GM12872 (cell line): Measurements from ENCODE around the gene TSNAXIP1.

Experiments
- CTCF ChIP-seq: IDR thresholded peaks from 3 replicates; pipeline ENCODE4 v1.5.1; 2011; ENCODE audit warnings: low read depth, mild to moderate bottlenecking, low read length, moderate library complexity; ENCODE audit not compliant: insufficient read depth

Gene TSNAXIP1

DNA sequence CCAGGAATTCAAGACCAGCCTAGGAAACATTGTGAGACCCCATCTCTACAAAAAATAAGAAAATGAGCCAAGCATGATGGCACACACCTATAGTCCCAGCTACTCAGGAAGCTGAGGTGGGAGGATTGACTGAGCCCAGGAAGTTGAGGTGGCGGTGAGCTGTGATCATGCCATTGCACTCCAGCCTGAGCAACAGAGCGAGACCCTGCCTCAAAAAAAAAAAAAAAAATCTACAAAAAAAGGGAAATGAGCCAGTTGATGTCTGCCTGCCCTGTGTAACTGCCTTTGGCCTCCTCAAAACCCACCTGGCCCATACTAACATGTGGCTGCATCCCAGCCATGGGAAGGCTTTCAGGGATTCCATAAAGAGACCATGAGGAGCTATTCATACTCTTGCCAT, 4.8 kb upstream of the TSNAXIP1 start:
- TF ChIP-seq CTCF = no peak

DNA sequence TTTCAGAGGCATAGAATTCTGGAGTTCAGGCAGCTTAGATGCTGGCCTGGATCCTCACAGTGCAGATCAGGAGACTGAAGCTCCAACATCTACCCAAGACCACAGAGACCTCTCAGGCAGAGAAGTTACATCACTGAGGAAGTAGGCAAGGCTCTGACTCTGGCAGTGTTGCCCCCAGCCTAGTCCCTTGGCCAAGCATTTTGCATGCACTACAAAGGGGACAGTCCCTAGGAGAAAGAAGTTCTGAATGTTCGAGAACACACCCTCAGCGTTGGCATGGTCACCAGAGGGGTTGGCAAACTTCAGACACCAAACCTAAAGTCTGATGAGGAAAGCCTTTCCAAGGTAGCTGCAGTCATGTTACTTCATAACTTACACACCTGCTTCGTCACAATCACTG, 2.8 kb upstream of the TSNAXIP1 start:
- TF ChIP-seq CTCF = no peak

- no peak for TF ChIP-seq CTCF
Measured at GRCh38 chr16:67804853-67805542, 1.7 kb upstream of the TSNAXIP1 start.

GRCh38 chr16:67805718-67806427, 816 bp upstream of the TSNAXIP1 start:
- TF ChIP-seq CTCF = no peak

GRCh38 chr16:67807148-67807682, 526 bp downstream of the TSNAXIP1 start:
- no peak for TF ChIP-seq CTCF

DNA sequence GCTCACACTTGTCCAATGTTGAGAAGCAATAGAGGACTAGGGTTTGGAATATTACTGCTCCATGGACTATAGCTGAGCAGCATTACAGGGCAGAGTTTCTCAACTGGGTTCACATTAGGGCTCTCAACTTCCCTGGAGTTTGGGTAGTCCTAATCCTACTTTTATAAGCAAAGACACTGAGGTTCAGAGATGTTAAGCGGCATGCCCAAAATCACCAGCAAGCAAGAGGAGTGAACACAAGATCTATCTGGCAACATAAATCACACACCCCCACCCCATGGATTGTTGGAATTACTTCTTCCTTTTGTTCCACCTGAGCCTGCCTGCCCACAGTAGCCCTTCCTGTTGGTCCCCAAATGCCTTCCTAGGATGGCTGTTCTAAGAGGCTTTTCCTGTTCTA, 5.2 kb downstream of the TSNAXIP1 start:
- TF ChIP-seq CTCF = no peak

GRCh38 chr16:67814567-67814966, 7.9 kb downstream of the TSNAXIP1 start:
- TF ChIP-seq CTCF = no peak
